Hepatocyte (in vitro differentiated cells): ENCODE results near the gene CDR2L.

Source experiments
- EZH2 ChIP-seq: fragments of 200-600 bp; sonication (generic); IDR thresholded peaks from 2 replicates; pipeline ENCODE4 v1.6.1; 2016; ENCODE audit warnings: antibody characterized with exemption, mild to moderate bottlenecking, borderline replicate concordance
- EZH2phosphoT487 ChIP-seq: fragments of 200-600 bp; sonication (generic); IDR thresholded peaks from one replicate; pipeline ENCODE4 v1.6.1; 2018; ENCODE audit warnings: antibody characterized with exemption, mild to moderate bottlenecking, low read depth, moderate library complexity; ENCODE audit not compliant: unreplicated experiment, severe bottlenecking
- TF ChIP-seq, protein P1 (sequence below): fragments of 200-600 bp; sonication (generic); IDR thresholded peaks from 2 replicates; pipeline ENCODE4 v1.5.1; 2016; ENCODE audit warnings: antibody characterized with exemption, mild to moderate bottlenecking; ENCODE audit not compliant: poor library complexity

DNA sequence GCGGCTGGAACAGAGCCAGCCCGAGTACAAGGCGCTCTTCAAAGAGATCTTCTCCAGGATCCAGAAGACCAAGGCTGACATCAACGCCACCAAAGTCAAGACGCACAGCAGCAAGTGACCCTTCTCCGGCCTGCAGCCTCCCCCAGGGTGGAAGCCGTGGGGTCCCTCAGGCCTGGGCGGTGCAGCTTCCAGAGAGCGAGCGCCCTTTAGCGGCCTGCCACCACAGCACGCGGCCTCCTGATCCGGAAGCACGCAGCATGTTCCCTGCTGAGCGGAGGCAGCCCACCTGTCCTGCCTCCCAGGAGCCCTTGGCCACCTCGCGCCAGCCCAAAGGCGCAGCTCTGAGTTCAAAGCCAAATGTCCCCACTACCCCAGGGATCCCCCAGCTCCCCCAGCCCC is 16.5 kb downstream of the CDR2L start:
- TF ChIP-seq, protein P1, sequence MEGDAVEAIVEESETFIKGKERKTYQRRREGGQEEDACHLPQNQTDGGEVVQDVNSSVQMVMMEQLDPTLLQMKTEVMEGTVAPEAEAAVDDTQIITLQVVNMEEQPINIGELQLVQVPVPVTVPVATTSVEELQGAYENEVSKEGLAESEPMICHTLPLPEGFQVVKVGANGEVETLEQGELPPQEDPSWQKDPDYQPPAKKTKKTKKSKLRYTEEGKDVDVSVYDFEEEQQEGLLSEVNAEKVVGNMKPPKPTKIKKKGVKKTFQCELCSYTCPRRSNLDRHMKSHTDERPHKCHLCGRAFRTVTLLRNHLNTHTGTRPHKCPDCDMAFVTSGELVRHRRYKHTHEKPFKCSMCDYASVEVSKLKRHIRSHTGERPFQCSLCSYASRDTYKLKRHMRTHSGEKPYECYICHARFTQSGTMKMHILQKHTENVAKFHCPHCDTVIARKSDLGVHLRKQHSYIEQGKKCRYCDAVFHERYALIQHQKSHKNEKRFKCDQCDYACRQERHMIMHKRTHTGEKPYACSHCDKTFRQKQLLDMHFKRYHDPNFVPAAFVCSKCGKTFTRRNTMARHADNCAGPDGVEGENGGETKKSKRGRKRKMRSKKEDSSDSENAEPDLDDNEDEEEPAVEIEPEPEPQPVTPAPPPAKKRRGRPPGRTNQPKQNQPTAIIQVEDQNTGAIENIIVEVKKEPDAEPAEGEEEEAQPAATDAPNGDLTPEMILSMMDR: no peak
- no peak for TF ChIP-seq EZH2
- TF ChIP-seq EZH2phosphoT487: no peak
